GM23338 (cell line): Measurements from ENCODE around the gene LGALS7. TPM values are rescaled to one million over a fixed set of nuclear protein-coding genes. Genes with fewer than 3 reads are reported as not detected.

Experiments used
- ATAC-seq: fragments of 200-7000 bp; cut with Tn5 transposase; 3 replicates; pipeline ENCODE4 v1.9.1; 2020
- DNase-seq: peaks from one replicate; pipeline ENCODE4 v3.0.0-alpha.2; 2015; ENCODE audit warnings: low spot score
- H2AFZ ChIP-seq: fragments of 200-600 bp; sonication (generic); 2 replicates; pipeline ENCODE4 v1.8.0; 2016; ENCODE audit warnings: antibody characterized with exemption, mild to moderate bottlenecking, moderate library complexity
- H3F3A ChIP-seq: fragments of 200-600 bp; sonication (generic); replicated peaks from 2 replicates; pipeline ENCODE4 v1.8.0; 2017; ENCODE audit warnings: antibody characterized with exemption, mixed run types, low read depth
- H3K27ac ChIP-seq: fragments of 200-600 bp; sonication (generic); 2 replicates; pipeline ENCODE4 v1.6.1; 2016; ENCODE audit warnings: low read depth
- H3K27me3 ChIP-seq: fragments of 200-600 bp; sonication (generic); 2 replicates; pipeline ENCODE4 v1.8.0; 2016; ENCODE audit warnings: mild to moderate bottlenecking, mixed run types, moderate library complexity; ENCODE audit not compliant: insufficient read depth
- H3K36me3 ChIP-seq: fragments of 200-600 bp; sonication (generic); 2 replicates; pipeline ENCODE4 v1.8.0; 2016; ENCODE audit warnings: mild to moderate bottlenecking; ENCODE audit not compliant: insufficient read depth
- H3K4me1 ChIP-seq: fragments of 200-600 bp; sonication (generic); 2 replicates; pipeline ENCODE4 v1.8.0; 2016; ENCODE audit warnings: mild to moderate bottlenecking, moderate library complexity; ENCODE audit not compliant: insufficient read depth
- H3K4me2 ChIP-seq: fragments of 200-600 bp; sonication (generic); 2 replicates; pipeline ENCODE4 v1.7.1; 2017; ENCODE audit warnings: mixed run types
- H3K4me3 ChIP-seq: fragments of 200-600 bp; sonication (generic); 2 replicates; pipeline ENCODE4 v1.6.1; 2016; ENCODE audit warnings: mixed run types
- H3K79me2 ChIP-seq: fragments of 200-600 bp; sonication (generic); replicated peaks from 2 replicates; pipeline ENCODE4 v1.8.0; 2017; ENCODE audit warnings: mild to moderate bottlenecking; ENCODE audit not compliant: insufficient read depth
- H3K9me2 ChIP-seq: fragments of 200-600 bp; sonication (generic); 2 replicates; pipeline ENCODE4 v1.8.0; 2017; ENCODE audit not compliant: insufficient read depth
- H4K20me1 ChIP-seq: fragments of 200-600 bp; sonication (generic); replicated peaks from 2 replicates; pipeline ENCODE4 v1.8.0; 2017; ENCODE audit warnings: mild to moderate bottlenecking; ENCODE audit not compliant: insufficient read depth
- H3K27ac Mint-ChIP-seq: 2 replicates; pipeline ENCODE4 v1.8.0; 2020; ENCODE audit warnings: inconsistent platforms, mild to moderate bottlenecking, moderate library complexity, mixed read lengths
- H3K27me3 Mint-ChIP-seq: 3 replicates; pipeline ENCODE4 v1.8.0; 2022; ENCODE audit warnings: low read depth, mild to moderate bottlenecking, moderate library complexity, mixed read lengths, inconsistent platforms; ENCODE audit not compliant: insufficient read depth, poor library complexity
- H3K36me3 Mint-ChIP-seq: 3 replicates; pipeline ENCODE4 v1.8.0; 2021; ENCODE audit warnings: low read depth, mild to moderate bottlenecking, inconsistent platforms, moderate library complexity, mixed read lengths
- H3K4me1 Mint-ChIP-seq: 3 replicates; pipeline ENCODE4 v1.8.0; 2020; ENCODE audit warnings: mild to moderate bottlenecking, inconsistent platforms, mixed read lengths
- H3K4me3 Mint-ChIP-seq: 3 replicates; pipeline ENCODE4 v1.8.0; 2021; ENCODE audit warnings: moderate library complexity, mild to moderate bottlenecking, inconsistent platforms, mixed read lengths
- H3K9me3 Mint-ChIP-seq: 3 replicates; pipeline ENCODE4 v1.8.0; 2020; ENCODE audit warnings: moderate library complexity, mild to moderate bottlenecking, inconsistent platforms, mixed read lengths
- CREB1 ChIP-seq: fragments of 250-450 bp; sonication (Bioruptor Pico); IDR thresholded peaks from 2 replicates; pipeline ENCODE4 v1.5.0; 2020; ENCODE audit warnings: low read depth, mild to moderate bottlenecking, moderate library complexity
- EZH2 ChIP-seq: fragments of 200-600 bp; sonication (generic); IDR thresholded peaks from one replicate; pipeline ENCODE4 v1.8.0; 2017; ENCODE audit warnings: antibody characterized with exemption, mild to moderate bottlenecking, low read depth; ENCODE audit not compliant: unreplicated experiment
- EZH2phosphoT487 ChIP-seq: fragments of 200-600 bp; sonication (generic); IDR thresholded peaks from one replicate; pipeline ENCODE4 v1.8.1; 2018; ENCODE audit warnings: antibody characterized with exemption; ENCODE audit not compliant: unreplicated experiment
- JUNB ChIP-seq: IDR thresholded peaks from one replicate; pipeline ENCODE4 v1.6.1; 2016; ENCODE audit warnings: antibody characterized with exemption; ENCODE audit not compliant: unreplicated experiment
- NANOG ChIP-seq: IDR thresholded peaks from 2 replicates; pipeline ENCODE4 v1.6.1; 2016; ENCODE audit warnings: antibody characterized with exemption, borderline replicate concordance
- POLR2AphosphoS5 ChIP-seq: IDR thresholded peaks from 2 replicates; pipeline ENCODE4 v1.6.1; 2016; ENCODE audit warnings: antibody characterized with exemption, low read depth
- STAT1 ChIP-seq: IDR thresholded peaks from one replicate; pipeline ENCODE4 v1.6.1; 2016; ENCODE audit warnings: antibody characterized with exemption; ENCODE audit not compliant: unreplicated experiment
- ZNF114 ChIP-seq: fragments of 250-450 bp; sonication (Bioruptor Pico); IDR thresholded peaks from 2 replicates; pipeline ENCODE4 v1.5.0; 2020; ENCODE audit warnings: mild to moderate bottlenecking, moderate library complexity
- ZNF331 ChIP-seq: fragments of 250-450 bp; sonication (Bioruptor Pico); IDR thresholded peaks from 2 replicates; pipeline ENCODE4 v1.5.0; 2020; ENCODE audit warnings: low read depth, mild to moderate bottlenecking, moderate library complexity
- polyA plus RNA-seq: library from polyadenylated mRNA; unstranded; fragments of >200 nt; fragmentation: Nextera tagmentation; extraction: Ambion mirVana; gene quantifications from 2 replicates; pipeline ENCODE4 v1.2.1, GENCODE V29; 2016
- total RNA-seq: library from RNA; depleted of rRNA; stranded (reverse); fragments of >200 nt; shearing (Covaris generic); gene quantifications from 2 replicates; pipeline ENCODE4 v1.2.3, GENCODE V29; 2014
- TF ChIP-seq, protein P1 (sequence below), 2 experiments: fragments of 200-600 bp in 1 of 2; sonication (generic) in 1 of 2; conservative IDR thresholded peaks; 2 replicates each; pipeline versions ENCODE4 v1.5.1 to v1.6.1; 2016 to 2017; ENCODE audit warnings: antibody characterized with exemption in 2 of 2, low read depth in 2 of 2, mild to moderate bottlenecking in 2 of 2, moderate library complexity in 1 of 2
- TF ChIP-seq, protein P2 (sequence below): IDR thresholded peaks from 2 replicates; pipeline ENCODE4 v1.6.1; 2016; ENCODE audit warnings: antibody characterized with exemption
- TF ChIP-seq, protein P3 (sequence below): IDR thresholded peaks from one replicate; pipeline ENCODE4 v1.6.1; 2018; ENCODE audit warnings: antibody characterized with exemption; ENCODE audit not compliant: unreplicated experiment
- TF ChIP-seq, protein P4 (sequence below): fragments of 250-450 bp; sonication (Bioruptor Pico); IDR thresholded peaks from 2 replicates; pipeline ENCODE4 v1.5.0; 2020; ENCODE audit warnings: mild to moderate bottlenecking, moderate library complexity

The LGALS7 gene
- total and polyA plus RNA-seq, 2 experiments from 2014 or later, result 1.6 TPM; not detected in 1

DNA sequence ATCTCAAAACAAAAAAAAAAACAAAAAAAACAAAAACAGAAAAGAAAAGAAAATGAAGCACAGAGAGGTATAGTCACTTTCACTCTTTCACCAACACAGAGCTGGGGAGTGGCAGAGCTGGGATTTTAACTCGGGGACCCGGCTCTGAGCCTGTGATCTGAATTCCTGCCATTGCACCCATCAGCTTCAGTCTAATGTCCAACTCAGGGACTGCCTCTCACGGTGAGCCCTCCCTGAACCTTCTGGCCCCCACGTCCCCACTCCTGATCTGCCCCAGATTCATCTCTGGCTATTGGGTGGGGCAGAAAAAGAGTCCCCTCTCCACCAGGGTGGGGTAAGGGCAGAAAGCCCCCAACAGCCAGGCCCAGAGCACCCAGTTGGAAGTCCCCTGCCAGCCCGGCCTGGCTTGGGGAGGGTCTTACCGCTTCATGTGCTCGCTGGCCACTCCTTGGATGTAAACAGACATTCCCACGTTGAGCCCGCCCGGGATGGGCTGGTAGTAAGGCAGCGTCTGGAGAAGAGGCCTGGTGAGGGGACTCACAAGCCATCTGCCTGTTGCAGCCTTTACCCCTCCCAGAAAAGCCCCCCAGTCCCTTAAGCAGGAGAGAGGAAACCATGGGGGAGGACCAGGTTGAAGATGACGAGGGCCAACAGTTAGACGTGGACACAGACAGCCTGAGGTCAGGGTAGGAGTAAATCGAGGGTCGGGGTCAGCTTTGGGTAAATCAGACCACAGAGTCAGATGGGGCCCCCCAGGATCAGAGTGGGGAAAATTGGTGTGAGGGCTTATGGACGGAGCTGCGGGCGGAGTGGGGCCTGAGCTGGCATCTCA, 38.9 kb upstream of the LGALS7 start:
- Histone ChIP-seq H3K36me3 (no peaks in the 10 kb centered on the region), H3K4me1 (no peaks in the 10 kb centered on the region), H3K27ac (no peak overlapping the region), H3K4me3 (no peak overlapping the region), H3K27me3 (no peaks in the 10 kb centered on the region), H3K9me2 (no peaks in the 10 kb centered on the region), H4K20me1 (no peaks in the 10 kb centered on the region), H3K79me2 (no peaks in the 10 kb centered on the region), H3F3A (no peaks in the 10 kb centered on the region), H2AFZ (no peak overlapping the region), H3K4me2 (no peak overlapping the region)
- TF ChIP-seq STAT1, result no peak
- TF ChIP-seq, protein P1, sequence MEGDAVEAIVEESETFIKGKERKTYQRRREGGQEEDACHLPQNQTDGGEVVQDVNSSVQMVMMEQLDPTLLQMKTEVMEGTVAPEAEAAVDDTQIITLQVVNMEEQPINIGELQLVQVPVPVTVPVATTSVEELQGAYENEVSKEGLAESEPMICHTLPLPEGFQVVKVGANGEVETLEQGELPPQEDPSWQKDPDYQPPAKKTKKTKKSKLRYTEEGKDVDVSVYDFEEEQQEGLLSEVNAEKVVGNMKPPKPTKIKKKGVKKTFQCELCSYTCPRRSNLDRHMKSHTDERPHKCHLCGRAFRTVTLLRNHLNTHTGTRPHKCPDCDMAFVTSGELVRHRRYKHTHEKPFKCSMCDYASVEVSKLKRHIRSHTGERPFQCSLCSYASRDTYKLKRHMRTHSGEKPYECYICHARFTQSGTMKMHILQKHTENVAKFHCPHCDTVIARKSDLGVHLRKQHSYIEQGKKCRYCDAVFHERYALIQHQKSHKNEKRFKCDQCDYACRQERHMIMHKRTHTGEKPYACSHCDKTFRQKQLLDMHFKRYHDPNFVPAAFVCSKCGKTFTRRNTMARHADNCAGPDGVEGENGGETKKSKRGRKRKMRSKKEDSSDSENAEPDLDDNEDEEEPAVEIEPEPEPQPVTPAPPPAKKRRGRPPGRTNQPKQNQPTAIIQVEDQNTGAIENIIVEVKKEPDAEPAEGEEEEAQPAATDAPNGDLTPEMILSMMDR (conservative IDR thresholded peaks at IDR 0.05; ENCODE audit: low read depth in 2 of 2), result no peak
- TF ChIP-seq, protein P2, sequence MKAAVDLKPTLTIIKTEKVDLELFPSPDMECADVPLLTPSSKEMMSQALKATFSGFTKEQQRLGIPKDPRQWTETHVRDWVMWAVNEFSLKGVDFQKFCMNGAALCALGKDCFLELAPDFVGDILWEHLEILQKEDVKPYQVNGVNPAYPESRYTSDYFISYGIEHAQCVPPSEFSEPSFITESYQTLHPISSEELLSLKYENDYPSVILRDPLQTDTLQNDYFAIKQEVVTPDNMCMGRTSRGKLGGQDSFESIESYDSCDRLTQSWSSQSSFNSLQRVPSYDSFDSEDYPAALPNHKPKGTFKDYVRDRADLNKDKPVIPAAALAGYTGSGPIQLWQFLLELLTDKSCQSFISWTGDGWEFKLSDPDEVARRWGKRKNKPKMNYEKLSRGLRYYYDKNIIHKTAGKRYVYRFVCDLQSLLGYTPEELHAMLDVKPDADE, result no peak
- TF ChIP-seq CREB1 (CRISPR knock-in tag), result no peak
- no peak for TF ChIP-seq ZNF331 (CRISPR knock-in tag)
- TF ChIP-seq, protein P3, sequence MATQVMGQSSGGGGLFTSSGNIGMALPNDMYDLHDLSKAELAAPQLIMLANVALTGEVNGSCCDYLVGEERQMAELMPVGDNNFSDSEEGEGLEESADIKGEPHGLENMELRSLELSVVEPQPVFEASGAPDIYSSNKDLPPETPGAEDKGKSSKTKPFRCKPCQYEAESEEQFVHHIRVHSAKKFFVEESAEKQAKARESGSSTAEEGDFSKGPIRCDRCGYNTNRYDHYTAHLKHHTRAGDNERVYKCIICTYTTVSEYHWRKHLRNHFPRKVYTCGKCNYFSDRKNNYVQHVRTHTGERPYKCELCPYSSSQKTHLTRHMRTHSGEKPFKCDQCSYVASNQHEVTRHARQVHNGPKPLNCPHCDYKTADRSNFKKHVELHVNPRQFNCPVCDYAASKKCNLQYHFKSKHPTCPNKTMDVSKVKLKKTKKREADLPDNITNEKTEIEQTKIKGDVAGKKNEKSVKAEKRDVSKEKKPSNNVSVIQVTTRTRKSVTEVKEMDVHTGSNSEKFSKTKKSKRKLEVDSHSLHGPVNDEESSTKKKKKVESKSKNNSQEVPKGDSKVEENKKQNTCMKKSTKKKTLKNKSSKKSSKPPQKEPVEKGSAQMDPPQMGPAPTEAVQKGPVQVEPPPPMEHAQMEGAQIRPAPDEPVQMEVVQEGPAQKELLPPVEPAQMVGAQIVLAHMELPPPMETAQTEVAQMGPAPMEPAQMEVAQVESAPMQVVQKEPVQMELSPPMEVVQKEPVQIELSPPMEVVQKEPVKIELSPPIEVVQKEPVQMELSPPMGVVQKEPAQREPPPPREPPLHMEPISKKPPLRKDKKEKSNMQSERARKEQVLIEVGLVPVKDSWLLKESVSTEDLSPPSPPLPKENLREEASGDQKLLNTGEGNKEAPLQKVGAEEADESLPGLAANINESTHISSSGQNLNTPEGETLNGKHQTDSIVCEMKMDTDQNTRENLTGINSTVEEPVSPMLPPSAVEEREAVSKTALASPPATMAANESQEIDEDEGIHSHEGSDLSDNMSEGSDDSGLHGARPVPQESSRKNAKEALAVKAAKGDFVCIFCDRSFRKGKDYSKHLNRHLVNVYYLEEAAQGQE, result no peak
- no peak for TF ChIP-seq JUNB
- TF ChIP-seq, protein P4, sequence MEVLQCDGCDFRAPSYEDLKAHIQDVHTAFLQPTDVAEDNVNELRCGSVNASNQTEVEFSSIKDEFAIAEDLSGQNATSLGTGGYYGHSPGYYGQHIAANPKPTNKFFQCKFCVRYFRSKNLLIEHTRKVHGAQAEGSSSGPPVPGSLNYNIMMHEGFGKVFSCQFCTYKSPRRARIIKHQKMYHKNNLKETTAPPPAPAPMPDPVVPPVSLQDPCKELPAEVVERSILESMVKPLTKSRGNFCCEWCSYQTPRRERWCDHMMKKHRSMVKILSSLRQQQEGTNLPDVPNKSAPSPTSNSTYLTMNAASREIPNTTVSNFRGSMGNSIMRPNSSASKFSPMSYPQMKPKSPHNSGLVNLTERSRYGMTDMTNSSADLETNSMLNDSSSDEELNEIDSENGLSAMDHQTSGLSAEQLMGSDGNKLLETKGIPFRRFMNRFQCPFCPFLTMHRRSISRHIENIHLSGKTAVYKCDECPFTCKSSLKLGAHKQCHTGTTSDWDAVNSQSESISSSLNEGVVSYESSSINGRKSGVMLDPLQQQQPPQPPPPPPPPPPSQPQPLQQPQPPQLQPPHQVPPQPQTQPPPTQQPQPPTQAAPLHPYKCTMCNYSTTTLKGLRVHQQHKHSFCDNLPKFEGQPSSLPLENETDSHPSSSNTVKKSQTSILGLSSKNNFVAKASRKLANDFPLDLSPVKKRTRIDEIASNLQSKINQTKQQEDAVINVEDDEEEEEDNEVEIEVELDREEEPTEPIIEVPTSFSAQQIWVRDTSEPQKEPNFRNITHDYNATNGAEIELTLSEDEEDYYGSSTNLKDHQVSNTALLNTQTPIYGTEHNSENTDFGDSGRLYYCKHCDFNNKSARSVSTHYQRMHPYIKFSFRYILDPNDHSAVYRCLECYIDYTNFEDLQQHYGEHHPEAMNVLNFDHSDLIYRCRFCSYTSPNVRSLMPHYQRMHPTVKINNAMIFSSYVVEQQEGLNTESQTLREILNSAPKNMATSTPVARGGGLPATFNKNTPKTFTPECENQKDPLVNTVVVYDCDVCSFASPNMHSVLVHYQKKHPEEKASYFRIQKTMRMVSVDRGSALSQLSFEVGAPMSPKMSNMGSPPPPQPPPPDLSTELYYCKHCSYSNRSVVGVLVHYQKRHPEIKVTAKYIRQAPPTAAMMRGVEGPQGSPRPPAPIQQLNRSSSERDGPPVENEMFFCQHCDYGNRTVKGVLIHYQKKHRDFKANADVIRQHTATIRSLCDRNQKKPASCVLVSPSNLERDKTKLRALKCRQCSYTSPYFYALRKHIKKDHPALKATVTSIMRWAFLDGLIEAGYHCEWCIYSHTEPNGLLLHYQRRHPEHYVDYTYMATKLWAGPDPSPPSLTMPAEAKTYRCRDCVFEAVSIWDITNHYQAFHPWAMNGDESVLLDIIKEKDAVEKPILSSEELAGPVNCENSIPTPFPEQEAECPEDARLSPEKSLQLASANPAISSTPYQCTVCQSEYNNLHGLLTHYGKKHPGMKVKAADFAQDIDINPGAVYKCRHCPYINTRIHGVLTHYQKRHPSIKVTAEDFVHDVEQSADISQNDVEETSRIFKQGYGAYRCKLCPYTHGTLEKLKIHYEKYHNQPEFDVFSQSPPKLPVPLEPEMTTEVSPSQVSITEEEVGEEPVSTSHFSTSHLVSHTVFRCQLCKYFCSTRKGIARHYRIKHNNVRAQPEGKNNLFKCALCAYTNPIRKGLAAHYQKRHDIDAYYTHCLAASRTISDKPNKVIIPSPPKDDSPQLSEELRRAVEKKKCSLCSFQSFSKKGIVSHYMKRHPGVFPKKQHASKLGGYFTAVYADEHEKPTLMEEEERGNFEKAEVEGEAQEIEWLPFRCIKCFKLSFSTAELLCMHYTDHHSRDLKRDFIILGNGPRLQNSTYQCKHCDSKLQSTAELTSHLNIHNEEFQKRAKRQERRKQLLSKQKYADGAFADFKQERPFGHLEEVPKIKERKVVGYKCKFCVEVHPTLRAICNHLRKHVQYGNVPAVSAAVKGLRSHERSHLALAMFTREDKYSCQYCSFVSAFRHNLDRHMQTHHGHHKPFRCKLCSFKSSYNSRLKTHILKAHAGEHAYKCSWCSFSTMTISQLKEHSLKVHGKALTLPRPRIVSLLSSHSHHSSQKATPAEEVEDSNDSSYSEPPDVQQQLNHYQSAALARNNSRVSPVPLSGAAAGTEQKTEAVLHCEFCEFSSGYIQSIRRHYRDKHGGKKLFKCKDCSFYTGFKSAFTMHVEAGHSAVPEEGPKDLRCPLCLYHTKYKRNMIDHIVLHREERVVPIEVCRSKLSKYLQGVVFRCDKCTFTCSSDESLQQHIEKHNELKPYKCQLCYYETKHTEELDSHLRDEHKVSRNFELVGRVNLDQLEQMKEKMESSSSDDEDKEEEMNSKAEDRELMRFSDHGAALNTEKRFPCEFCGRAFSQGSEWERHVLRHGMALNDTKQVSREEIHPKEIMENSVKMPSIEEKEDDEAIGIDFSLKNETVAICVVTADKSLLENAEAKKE, result no peak
- no peak for TF ChIP-seq EZH2phosphoT487
- no peak for TF ChIP-seq EZH2
- no peak for TF ChIP-seq ZNF114 (CRISPR knock-in tag)
- no peak for TF ChIP-seq NANOG
- TF ChIP-seq POLR2AphosphoS5, result no peak
- Mint-ChIP-seq H3K4me3 (no peak overlapping the region), H3K9me3 (peaks cover 5% of the 10 kb centered on the region; the same call in 2 of the 3 replicates), H3K36me3 (peaks cover 23% of the 10 kb centered on the region), H3K27ac (no peak overlapping the region), H3K4me1 (no peaks in the 10 kb centered on the region; the same call in 2 of the 3 replicates), H3K27me3 (peaks cover 13% of the 10 kb centered on the region)
- DNase-seq (no peak), ATAC-seq (no peak)
